ENCODE results near the gene IQCM.
"Not testable (repeated sequence)": the region's sequence is repeated elsewhere in the genome, so short reads cannot be mapped to it uniquely, and the experiment has no call there.

Gene IQCM

GRCh38 chr4:149584722-149585121, 230.9 kb downstream of the IQCM start:
- DNase-seq (ENCODE audit: low spot score), result no peak

GRCh38 chr4:149574971-149575370, 240.7 kb downstream of the IQCM start:
- no peak for DNase-seq (ENCODE audit: low spot score)

- no peak for DNase-seq (ENCODE audit: low spot score)
Measured at GRCh38 chr4:149572716-149573115, 242.9 kb downstream of the IQCM start.

GRCh38 chr4:149555799-149556198, 259.8 kb downstream of the IQCM start:
- peak; percentile 14 for DNase-seq (ENCODE audit: low spot score)

GRCh38 chr4:149555146-149555545, 260.5 kb downstream of the IQCM start:
- no peak for DNase-seq (ENCODE audit: low spot score)

- no peak for DNase-seq (ENCODE audit: low spot score)
Measured at GRCh38 chr4:149553959-149554520, 261.6 kb downstream of the IQCM start.

GRCh38 chr4:149552601-149553000, 263.0 kb downstream of the IQCM start:
- DNase-seq (ENCODE audit: low spot score), result no peak

GRCh38 chr4:149549911-149550310, 265.7 kb downstream of the IQCM start:
- DNase-seq (ENCODE audit: low spot score), result peak; percentile 17

- DNase-seq (ENCODE audit: low spot score), result no peak
Measured at GRCh38 chr4:149534779-149535178, 280.9 kb downstream of the IQCM start.

- peak; percentile 11 for DNase-seq (ENCODE audit: low spot score)
Measured at GRCh38 chr4:149531861-149532260, 283.8 kb downstream of the IQCM start.

- DNase-seq (ENCODE audit: low spot score), result no peak
Measured at GRCh38 chr4:149523039-149523438, 292.6 kb downstream of the IQCM start.

GRCh38 chr4:149521611-149522425, 293.8 kb downstream of the IQCM start:
- DNase-seq (ENCODE audit: low spot score), result peak; percentile 27

- no peak for DNase-seq (ENCODE audit: low spot score)
Measured at GRCh38 chr4:149518471-149518870, 297.2 kb downstream of the IQCM start.

- no peak for DNase-seq (ENCODE audit: low spot score)
Measured at GRCh38 chr4:149513081-149513480, 302.6 kb downstream of the IQCM start.

- no peak for DNase-seq (ENCODE audit: low spot score)
Measured at GRCh38 chr4:149512501-149512900, 303.1 kb downstream of the IQCM start.

- DNase-seq (ENCODE audit: low spot score), result no peak
Measured at GRCh38 chr4:149511558-149512298, 303.9 kb downstream of the IQCM start.

- DNase-seq (ENCODE audit: low spot score), result not testable (repeated sequence)
Measured at GRCh38 chr4:149507309-149507708, 308.3 kb downstream of the IQCM start.

GRCh38 chr4:149500806-149501205, 314.8 kb downstream of the IQCM start:
- no peak for DNase-seq (ENCODE audit: low spot score)

- no peak for DNase-seq (ENCODE audit: low spot score)
Measured at GRCh38 chr4:149499726-149500125, 315.9 kb downstream of the IQCM start.

GRCh38 chr4:149498246-149498645, 317.4 kb downstream of the IQCM start:
- no peak for DNase-seq (ENCODE audit: low spot score)

GRCh38 chr4:149493492-149493891, 322.2 kb downstream of the IQCM start:
- DNase-seq (ENCODE audit: low spot score), result no peak

GRCh38 chr4:149489321-149489720, 326.3 kb downstream of the IQCM start:
- DNase-seq (ENCODE audit: low spot score), result no peak

GRCh38 chr4:149486861-149487260, 328.8 kb downstream of the IQCM start:
- no peak for DNase-seq (ENCODE audit: low spot score)
